ENCODE results near the gene SPEM2.

The SPEM2 gene

DNA sequence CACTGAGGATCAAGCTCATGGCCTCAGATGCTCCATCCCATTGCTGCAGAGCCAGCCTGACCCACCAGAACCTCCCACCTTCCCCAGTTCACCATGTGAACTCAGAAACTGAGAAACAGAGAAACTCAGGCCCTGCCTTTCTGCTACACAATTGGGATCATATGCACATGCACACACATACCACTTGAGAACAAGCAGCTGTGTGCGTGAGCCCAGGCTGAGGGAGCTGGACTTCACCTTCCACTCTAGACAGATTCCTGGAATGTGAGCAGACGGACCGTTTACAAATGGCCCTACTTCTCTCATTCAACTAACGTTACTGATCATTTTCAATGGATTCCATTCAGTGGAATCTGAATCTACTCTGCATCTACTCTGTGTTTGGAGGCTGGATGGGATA, 1.7 kb upstream of the SPEM2 start:
- DNase-seq: no peak

DNA sequence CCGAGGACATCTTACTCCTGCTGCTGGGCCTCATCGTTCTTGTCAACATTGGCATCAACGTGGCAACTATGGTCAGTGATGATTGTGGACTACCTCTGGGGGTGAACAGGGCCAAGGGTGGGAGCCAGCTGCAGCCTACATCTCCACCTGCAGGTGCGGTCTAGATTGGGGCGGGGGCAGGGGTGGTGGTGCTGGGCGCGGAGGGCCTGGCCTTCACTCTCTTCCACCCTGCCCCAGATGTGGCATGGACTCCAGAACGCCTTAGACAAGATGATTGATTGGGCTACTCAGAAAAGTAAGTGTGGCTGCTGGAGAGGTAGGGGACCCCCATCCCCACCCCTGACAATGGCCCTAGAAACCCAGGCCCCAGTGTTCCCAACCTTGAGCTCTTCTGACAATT, 340 bp downstream of the SPEM2 start:
- DNase-seq: no peak

DNA sequence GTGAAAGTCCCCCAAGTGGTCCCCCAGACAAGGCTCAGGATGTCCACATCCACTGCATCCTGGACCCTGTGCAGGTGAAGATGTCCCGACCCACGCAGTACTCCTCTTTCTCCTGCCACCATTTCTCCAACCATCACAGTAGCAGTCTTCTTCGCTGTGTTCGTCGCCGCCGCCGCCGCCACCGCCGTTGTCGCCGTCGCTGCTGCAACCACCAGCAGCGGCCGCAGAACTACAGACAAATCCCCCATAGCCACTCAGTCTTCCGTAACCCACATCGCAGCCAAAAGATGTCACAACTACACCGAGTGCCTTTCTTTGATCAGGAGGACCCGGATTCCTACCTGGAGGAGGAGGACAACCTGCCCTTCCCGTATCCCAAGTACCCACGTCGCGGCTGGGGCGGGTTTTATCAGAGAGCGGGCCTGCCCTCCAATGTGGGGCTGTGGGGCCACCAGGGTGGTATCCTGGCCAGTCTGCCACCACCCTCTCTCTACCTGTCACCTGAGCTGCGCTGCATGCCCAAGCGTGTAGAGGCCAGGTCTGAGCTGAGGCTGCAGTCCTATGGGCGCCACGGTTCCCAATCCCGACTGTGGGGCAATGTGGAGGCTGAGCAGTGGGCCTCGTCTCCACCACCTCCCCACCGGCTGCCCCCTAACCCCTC, 917 bp downstream of the SPEM2 start:
- DNase-seq: no peak

DNA sequence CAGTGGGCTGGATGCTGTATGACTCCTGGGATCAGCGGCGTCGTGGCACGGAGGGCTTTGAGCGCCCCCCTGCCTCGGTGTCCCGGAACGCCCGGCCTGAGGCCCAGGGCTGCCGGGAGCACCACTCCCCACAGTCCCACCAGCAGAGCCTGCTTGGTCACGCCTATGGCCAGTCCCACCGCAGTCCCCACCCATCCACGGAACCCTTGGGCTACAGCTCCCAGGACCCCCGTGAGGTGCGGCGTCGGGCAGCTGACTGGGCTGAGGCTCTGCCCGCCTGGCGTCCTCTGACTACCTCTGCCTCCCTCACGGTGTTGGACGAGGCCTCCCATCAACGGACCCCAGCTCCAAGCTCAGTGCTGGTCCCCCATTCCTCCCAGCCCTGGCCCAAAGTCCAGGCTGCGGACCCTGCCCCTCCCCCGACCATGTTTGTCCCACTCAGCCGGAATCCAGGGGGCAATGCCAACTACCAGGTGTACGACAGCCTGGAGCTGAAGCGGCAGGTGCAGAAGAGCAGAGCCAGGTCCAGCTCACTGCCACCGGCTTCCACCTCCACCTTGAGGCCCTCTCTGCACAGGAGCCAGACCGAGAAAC, 1.6 kb downstream of the SPEM2 start:
- no peak for DNase-seq

DNA sequence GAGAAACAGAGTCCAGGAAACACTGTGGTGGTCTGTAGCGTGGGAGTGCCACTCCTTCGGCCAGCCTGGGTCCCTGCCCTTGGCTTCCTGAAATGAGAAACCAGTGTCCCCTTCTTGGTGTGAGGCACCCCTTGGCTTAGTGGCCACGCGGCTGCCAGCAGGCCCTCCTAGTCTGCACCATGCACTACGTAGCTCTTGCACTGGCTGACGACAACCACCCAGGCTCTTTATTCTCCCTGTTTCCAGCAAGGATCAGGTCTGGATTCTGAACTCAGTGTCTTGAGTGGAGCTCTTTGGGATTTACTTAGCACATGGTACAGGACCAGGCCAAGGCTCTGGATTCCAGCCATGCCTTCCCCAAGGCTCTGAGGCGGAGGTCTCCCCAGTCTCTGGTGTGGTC, 2.1 kb downstream of the SPEM2 start:
- no peak for DNase-seq

DNA sequence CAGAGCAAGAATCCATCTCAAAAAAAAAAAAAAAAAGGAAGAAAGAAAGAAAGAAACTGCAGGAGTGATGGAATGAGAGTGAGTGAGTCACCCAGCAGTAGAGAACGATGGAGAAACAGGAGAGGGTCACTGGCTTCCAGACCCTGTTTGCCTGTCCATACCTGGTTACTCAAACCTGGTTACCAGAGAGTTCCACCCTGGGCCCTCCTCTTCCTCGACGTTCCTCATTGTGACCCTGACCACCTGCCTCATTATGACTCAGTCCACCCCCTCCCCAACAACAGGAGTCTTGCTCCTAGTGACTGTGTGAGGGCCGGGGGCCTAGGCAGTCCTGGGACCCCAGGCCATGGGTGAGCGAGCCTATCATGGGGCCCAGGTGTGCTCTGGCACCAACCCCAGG, 3.1 kb downstream of the SPEM2 start, which contains the start of gene SPEM3:
SPEM3 (plus strand) TSS at position 301 of the 400 bp plus-strand sequence; CDS start at position 347, 46 bp downstream.
- DNase-seq: no peak

- DNase-seq: no peak
These were observed 4.3 kb downstream of the SPEM2 start for GRCh38 chr17:7429722-7430121.

DNA sequence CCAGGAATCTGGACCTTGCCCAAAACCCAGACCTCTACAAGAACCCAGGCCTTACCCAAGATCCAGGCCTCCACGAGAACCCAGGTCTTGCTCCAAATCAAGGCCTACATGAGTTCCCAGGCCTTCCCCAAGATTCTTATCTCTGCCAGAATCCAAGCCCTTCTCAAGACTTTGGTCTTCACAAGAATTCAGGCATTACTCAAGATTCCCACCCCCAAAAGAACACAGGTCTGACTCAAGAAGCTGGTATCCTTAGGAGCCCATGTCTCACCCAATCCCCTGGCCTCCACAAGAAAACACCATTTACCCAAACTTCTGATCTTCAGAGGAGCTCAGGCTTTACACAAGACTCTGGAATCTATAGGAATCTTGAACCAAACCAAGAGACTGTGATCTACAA, 5.8 kb downstream of the SPEM2 start:
- no peak for DNase-seq

- no peak for DNase-seq
These were observed 6.9 kb downstream of the SPEM2 start for GRCh38 chr17:7432296-7432695.

GRCh38 chr17:7435676-7436555, 10.5 kb downstream of the SPEM2 start:
- no peak for DNase-seq

DNA sequence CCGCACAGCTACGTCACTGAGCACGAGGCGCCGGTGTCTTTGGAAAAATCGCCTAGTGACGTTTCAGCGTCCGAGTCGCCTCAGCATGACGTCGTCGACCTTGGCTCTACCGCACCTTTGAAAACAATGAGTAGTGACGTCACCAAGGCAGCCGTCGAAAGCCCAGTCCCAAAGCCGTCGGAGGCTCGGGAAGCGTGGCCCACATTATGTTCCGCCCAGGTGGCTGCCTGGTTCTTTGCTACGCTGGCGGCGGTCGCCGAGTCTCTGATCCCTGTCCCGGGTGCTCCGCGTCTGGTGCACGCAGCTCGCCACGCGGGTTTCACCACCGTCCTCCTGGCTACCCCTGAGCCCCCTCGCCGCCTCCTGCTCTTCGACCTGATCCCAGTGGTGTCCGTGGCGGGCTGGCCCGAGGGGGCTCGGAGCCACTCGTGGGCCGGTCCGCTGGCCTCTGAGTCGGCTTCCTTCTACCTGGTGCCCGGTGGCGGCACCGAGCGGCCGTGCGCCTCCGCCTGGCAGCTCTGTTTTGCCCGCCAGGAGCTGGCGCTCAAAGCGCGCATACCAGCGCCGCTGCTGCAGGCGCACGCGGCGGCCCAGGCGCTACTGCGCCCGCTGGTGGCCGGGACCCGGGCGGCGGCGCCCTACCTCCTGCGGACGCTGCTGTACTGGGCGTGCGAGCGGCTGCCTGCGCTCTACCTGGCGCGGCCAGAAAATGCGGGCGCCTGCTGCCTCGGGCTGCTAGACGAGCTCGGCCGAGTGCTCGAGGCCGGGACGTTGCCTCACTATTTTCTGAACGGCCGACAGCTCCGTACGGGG, 11.3 kb downstream of the SPEM2 start:
- peak; percentile 86 for DNase-seq

DNA sequence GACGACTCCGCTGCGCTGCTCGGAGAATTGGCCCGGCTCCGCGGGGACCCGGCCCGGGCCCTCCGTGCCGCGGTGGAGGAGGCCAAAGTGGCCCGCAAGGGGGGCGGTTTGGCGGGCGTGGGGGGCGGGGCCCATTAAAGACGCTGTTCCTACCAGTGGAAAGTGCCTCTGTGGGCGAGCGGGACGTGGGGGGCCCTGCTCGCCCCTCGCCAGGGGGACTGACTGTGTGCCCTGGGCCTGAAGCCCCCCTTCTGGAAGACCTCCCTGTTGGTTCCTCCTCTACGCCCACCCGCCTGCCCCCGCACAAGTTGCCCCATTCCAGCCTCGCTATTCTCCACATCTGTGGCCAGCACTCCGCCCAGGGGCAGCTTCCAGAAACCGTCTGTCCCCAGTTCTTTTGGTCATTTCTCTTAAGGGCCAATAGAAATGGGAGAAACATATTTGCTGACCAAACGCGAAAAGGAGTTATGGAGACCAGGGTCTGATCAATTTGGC, 12.0 kb downstream of the SPEM2 start:
- no peak for DNase-seq

DNA sequence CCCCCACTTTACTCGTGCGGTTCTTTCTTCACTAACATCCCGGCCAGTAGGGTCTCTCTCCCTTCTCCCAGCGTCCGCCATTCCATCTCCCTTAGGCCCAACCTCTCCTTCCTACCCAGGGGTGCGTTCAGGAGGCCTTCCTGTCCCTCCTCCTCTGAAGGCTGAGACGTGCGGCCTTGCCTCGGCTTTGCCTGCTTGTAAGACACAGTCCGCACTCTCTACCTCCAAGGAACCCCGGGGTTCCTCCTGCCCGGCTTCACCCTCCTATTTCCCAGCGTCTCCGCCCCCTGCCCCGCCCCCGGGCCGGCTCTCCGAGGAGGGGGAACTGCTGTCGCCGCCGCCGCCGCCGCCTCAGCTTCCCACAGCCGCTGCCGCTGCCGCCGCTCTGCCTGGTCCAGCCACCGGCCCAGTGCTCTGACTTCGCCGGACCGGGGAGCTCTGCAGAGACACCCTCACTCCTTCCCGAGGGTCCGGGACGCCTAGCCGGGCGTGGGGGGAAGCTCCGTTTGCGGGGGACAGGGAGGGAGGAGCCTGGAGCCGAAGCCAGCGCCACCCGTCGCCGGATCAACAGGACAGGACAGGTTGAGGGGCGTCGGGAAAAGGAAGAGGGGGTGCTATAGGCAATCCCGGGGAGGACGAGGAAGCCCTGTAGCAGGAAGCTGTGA, 12.7 kb downstream of the SPEM2 start:
- DNase-seq: peak; percentile 56

DNA sequence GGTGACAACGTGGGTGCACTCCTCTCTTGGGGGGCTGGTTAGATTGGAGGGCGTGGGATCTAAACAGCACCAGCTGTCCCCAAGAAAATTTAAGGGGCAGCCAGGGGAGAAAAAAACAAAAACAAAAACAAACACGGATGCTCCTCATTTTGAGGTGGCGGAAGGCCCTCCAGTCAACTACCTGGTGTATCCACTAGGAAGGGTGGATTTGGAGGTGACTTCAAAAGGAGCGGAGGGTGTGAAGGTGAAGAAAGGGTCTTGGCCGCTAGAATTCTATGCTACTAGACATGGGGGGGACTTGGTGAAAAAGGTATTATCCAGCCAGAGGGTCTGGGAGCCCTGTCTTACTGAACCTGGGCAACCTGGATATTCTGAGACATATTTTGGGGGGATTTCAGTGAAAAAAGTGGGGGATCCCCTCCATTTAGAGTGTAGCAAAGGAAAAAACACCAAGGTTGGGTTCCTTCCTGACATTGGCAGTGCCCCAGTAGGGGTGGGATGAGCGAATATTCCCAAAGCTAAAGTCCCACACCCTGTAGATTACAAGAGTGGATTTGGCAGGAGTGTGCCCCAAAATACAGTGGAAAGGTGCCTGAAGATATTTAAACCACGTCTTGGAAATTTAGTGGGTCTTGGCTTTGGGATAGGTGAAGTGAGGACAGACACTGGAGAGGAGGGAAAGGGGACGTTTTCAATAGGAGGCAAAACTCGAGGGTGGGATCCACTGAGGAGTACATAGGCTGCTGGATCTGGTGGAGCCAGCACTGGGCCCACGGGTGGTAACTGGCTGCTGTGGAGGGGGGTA, 13.4 kb downstream of the SPEM2 start:
- no peak for DNase-seq

DNA sequence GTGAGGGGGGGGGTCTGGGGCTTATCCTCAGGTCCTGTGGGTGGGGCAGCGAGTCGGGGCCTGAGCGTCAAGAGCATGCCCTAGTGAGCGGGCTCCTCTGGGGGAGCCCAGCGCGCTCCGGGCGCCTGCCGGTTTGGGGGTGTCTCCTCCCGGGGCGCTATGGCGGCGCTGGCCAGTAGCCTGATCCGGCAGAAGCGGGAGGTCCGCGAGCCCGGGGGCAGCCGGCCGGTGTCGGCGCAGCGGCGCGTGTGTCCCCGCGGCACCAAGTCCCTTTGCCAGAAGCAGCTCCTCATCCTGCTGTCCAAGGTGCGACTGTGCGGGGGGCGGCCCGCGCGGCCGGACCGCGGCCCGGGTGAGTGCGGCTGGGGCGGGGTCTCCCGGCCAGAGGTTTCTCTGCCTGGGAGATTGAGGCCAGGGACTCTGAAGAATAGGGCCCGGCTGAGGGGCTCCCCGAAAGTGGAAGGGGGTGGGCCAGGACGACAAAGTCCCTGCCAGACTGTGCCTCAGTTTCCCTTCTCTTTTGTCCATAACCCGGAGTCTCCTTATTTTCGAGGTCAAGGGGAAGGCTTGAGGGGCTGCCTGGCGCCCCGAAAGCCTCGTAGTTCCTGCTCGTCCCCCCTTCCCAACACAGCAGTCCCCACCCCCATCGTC, 14.2 kb downstream of the SPEM2 start, which contains the start of gene FGF11:
FGF11 (plus strand) TSS at position 51 of the 651 bp plus-strand sequence; CDS start at position 160, 109 bp downstream.
- no peak for DNase-seq

GRCh38 chr17:7440113-7440833, 14.9 kb downstream of the SPEM2 start:
- no peak for DNase-seq

DNA sequence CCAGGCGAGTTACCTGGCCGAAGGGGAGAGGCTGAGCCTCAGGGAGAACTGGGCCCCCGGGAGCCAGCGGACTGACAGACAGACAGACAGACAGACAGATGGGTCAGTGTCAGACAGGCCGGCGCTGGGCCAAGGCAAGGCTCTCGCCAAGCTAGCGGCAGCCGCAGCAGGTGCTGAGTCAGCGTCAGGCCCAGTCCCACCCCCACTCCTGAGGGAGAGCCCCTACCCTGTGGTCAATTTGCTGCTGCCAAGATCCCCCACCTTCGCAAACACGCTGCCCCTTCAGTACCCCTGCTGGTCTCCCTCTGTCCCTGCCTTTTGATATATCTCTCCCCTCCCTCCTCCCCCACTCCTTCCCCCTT, 15.4 kb downstream of the SPEM2 start:
- DNase-seq: no peak

- no peak for DNase-seq
These were observed 15.8 kb downstream of the SPEM2 start for GRCh38 chr17:7441266-7441665.

GRCh38 chr17:7442142-7442541, 16.7 kb downstream of the SPEM2 start:
- no peak for DNase-seq
